Prostate gland (tissue), 2 donors: ENCODE measurements around the gene OR2L2.

Experiments
- POLR2A ChIP-seq: fragments of 450-650 bp; IDR thresholded peaks from one replicate; pipeline ENCODE4 v1.6.1; 2016; ENCODE audit warnings: antibody characterized with exemption, mild to moderate bottlenecking
- POLR2AphosphoS5 ChIP-seq: sonication (generic); formaldehyde crosslinking; IDR thresholded peaks from one replicate; pipeline ENCODE4 v1.6.1; 2017; ENCODE audit warnings: antibody characterized with exemption
- TF ChIP-seq, protein P1 (sequence below), 4 experiments: fragments of 200-600 bp in 2 of 4; fragments of 450-650 bp in 2 of 4; sonication (generic) in 2 of 4; IDR thresholded peaks; 1 replicate in 3 of 4; 2 replicates in 1 of 4; pipeline ENCODE4 v1.5.1; 2016 to 2019; ENCODE audit warnings: antibody characterized with exemption in 4 of 4, mild to moderate bottlenecking in 2 of 4, moderate library complexity in 2 of 4

DNA sequence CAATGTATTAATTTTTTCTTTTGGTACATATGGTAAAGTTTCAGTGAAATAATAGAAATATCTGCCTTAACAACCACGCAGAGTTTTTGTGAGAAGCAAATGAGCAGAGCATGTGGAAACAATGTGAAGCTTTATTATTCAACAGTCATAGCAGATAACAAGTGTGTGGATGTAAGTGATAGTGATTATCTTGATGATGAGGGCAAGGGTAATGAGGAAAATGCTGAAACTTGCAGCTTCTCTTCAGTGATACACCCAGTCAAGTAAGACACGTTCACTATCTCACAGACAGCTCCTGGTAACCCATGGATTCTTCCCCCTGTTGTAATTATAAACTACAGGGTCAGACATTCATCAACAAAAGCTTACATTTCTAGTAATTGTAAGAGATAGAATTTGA lies 31.1 kb upstream of the OR2L2 start:
- no peak for TF ChIP-seq POLR2A
- TF ChIP-seq, protein P1, sequence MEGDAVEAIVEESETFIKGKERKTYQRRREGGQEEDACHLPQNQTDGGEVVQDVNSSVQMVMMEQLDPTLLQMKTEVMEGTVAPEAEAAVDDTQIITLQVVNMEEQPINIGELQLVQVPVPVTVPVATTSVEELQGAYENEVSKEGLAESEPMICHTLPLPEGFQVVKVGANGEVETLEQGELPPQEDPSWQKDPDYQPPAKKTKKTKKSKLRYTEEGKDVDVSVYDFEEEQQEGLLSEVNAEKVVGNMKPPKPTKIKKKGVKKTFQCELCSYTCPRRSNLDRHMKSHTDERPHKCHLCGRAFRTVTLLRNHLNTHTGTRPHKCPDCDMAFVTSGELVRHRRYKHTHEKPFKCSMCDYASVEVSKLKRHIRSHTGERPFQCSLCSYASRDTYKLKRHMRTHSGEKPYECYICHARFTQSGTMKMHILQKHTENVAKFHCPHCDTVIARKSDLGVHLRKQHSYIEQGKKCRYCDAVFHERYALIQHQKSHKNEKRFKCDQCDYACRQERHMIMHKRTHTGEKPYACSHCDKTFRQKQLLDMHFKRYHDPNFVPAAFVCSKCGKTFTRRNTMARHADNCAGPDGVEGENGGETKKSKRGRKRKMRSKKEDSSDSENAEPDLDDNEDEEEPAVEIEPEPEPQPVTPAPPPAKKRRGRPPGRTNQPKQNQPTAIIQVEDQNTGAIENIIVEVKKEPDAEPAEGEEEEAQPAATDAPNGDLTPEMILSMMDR (IDR thresholded peaks at IDR 0.05), result no peak
- TF ChIP-seq POLR2AphosphoS5, result no peak
